Activated T-cell treated with anti-CD3 and anti-CD28 coated beads for 4 hours (primary cell): Measurements from ENCODE around the gene ATG10.
"Not testable (repeated sequence)": the region's sequence is repeated elsewhere in the genome, so short reads cannot be mapped to it uniquely, and the experiment has no call there.

Experiments
- DNase-seq: peaks from one replicate; pipeline ENCODE4 v3.0.0-alpha.2; 2020

ATG10 gene

GRCh38 chr5:82244854-82245635 lies 273.2 kb downstream of the ATG10 start:
- no peak for DNase-seq

GRCh38 chr5:82246960-82247574 lies 275.2 kb downstream of the ATG10 start:
- no peak for DNase-seq

GRCh38 chr5:82252744-82253143 lies 280.9 kb downstream of the ATG10 start:
- no peak for DNase-seq

GRCh38 chr5:82255844-82256243 lies 284.0 kb downstream of the ATG10 start:
- DNase-seq: no peak

GRCh38 chr5:82257247-82257646 lies 285.4 kb downstream of the ATG10 start:
- no peak for DNase-seq

- DNase-seq: no peak
Measured at GRCh38 chr5:82257729-82258128, 285.9 kb downstream of the ATG10 start.

GRCh38 chr5:82259172-82259800 lies 287.5 kb downstream of the ATG10 start:
- DNase-seq: no peak

- DNase-seq: no peak
Measured at GRCh38 chr5:82265047-82265446, 293.2 kb downstream of the ATG10 start.

- DNase-seq: not testable (repeated sequence)
Measured at GRCh38 chr5:82267297-82267933, 295.6 kb downstream of the ATG10 start.

- DNase-seq: not testable (repeated sequence)
Measured at GRCh38 chr5:82269363-82269762, 297.5 kb downstream of the ATG10 start.

- DNase-seq: not testable (repeated sequence)
Measured at GRCh38 chr5:82272571-82273356, 300.9 kb downstream of the ATG10 start.

GRCh38 chr5:82273426-82273825 lies 301.6 kb downstream of the ATG10 start:
- DNase-seq: not testable (repeated sequence)

- no peak for DNase-seq
Measured at GRCh38 chr5:82274343-82275211, 302.8 kb downstream of the ATG10 start.

GRCh38 chr5:82275216-82275664 lies 303.4 kb downstream of the ATG10 start:
- no peak for DNase-seq

- DNase-seq: no peak
Measured at GRCh38 chr5:82276800-82277612, 305.2 kb downstream of the ATG10 start.

- no peak for DNase-seq
Measured at GRCh38 chr5:82277613-82277986, 305.8 kb downstream of the ATG10 start.

GRCh38 chr5:82277987-82278710 lies 306.3 kb downstream of the ATG10 start, which contains the start of gene RPS23:
Gene RPS23 (minus strand): TSS chr5:82278354. CDS start chr5:82278323, 31 bp downstream.
- DNase-seq: peak; percentile 78

- DNase-seq: no peak
Measured at GRCh38 chr5:82278711-82279370, 307.0 kb downstream of the ATG10 start.

- no peak for DNase-seq
Measured at GRCh38 chr5:82283893-82284292, 312.1 kb downstream of the ATG10 start.
